Measurements from ENCODE around the gene NAP1L4.

NAP1L4 gene

GRCh38 chr11:2990617-2991451, 1.3 kb downstream of the NAP1L4 start:
- peak overlapping the region; percentile 95 for H3K9ac ChIP-seq (ENCODE audit: low read length)
- H3K4me3 ChIP-seq (ENCODE audit: low read depth, low read length): peak overlapping the region; percentile 98
- peaks cover 11% of the 10 kb centered on the region for H3K36me3 ChIP-seq (ENCODE audit: control insufficient read depth, insufficient read depth, low read length)
- peaks cover 35% of the 10 kb centered on the region for H3K4me1 ChIP-seq (ENCODE audit: control insufficient read depth, insufficient read depth, low read length)
- H3K27me3 ChIP-seq (ENCODE audit: control insufficient read depth, insufficient read depth, low read length): no peaks in the 10 kb centered on the region
- H3K27ac ChIP-seq (ENCODE audit: low read depth, low read length): peak overlapping the region; percentile 91; the same call in 1 of the 2 replicates
- no peaks in the 10 kb centered on the region for H3K9me3 ChIP-seq (ENCODE audit: control insufficient read depth, insufficient read depth, low read depth, low read length)

GRCh38 chr11:2989551-2989950, 2.6 kb downstream of the NAP1L4 start:
- peak overlapping the region; percentile 98 for H3K4me3 ChIP-seq (ENCODE audit: low read depth, low read length)
- no peak overlapping the region for H3K27ac ChIP-seq (ENCODE audit: low read depth, low read length)
- H3K36me3 ChIP-seq (ENCODE audit: control insufficient read depth, insufficient read depth, low read length): peaks cover 15% of the 10 kb centered on the region
- H3K9ac ChIP-seq (ENCODE audit: low read length): no peak overlapping the region
- no peaks in the 10 kb centered on the region for H3K27me3 ChIP-seq (ENCODE audit: control insufficient read depth, insufficient read depth, low read length)
- peaks cover 35% of the 10 kb centered on the region for H3K4me1 ChIP-seq (ENCODE audit: control insufficient read depth, insufficient read depth, low read length)
- no peaks in the 10 kb centered on the region for H3K9me3 ChIP-seq (ENCODE audit: control insufficient read depth, insufficient read depth, low read depth, low read length)

GRCh38 chr11:2989006-2989405, 3.1 kb downstream of the NAP1L4 start:
- H3K27ac ChIP-seq (ENCODE audit: low read depth, low read length): no peak overlapping the region
- no peaks in the 10 kb centered on the region for H3K27me3 ChIP-seq (ENCODE audit: control insufficient read depth, insufficient read depth, low read length)
- peak overlapping the region; percentile 56 for H3K9ac ChIP-seq (ENCODE audit: low read length)
- H3K4me3 ChIP-seq (ENCODE audit: low read depth, low read length): peak overlapping the region; percentile 98
- H3K4me1 ChIP-seq (ENCODE audit: control insufficient read depth, insufficient read depth, low read length): peaks cover 35% of the 10 kb centered on the region
- peaks cover 16% of the 10 kb centered on the region for H3K36me3 ChIP-seq (ENCODE audit: control insufficient read depth, insufficient read depth, low read length)
- H3K9me3 ChIP-seq (ENCODE audit: control insufficient read depth, insufficient read depth, low read depth, low read length): no peaks in the 10 kb centered on the region

GRCh38 chr11:2987881-2988861, 4.0 kb downstream of the NAP1L4 start:
- Histone ChIP-seq H3K4me1 (ENCODE audit: control insufficient read depth, insufficient read depth, low read length) (peaks cover 33% of the 10 kb centered on the region), H3K27ac (ENCODE audit: low read depth, low read length) (no peak overlapping the region), H3K4me3 (ENCODE audit: low read depth, low read length) (peak overlapping the region; percentile 98), H3K9ac (ENCODE audit: low read length) (no peak overlapping the region), H3K36me3 (ENCODE audit: control insufficient read depth, insufficient read depth, low read length) (peaks cover 16% of the 10 kb centered on the region), H3K9me3 (ENCODE audit: control insufficient read depth, insufficient read depth, low read depth, low read length) (no peaks in the 10 kb centered on the region), H3K27me3 (ENCODE audit: control insufficient read depth, insufficient read depth, low read length) (no peaks in the 10 kb centered on the region)

- H3K4me3 ChIP-seq (ENCODE audit: low read depth, low read length): no peak overlapping the region
- peaks cover 33% of the 10 kb centered on the region for H3K36me3 ChIP-seq (ENCODE audit: control insufficient read depth, insufficient read depth, low read length)
- no peaks in the 10 kb centered on the region for H3K27me3 ChIP-seq (ENCODE audit: control insufficient read depth, insufficient read depth, low read length)
- H3K27ac ChIP-seq (ENCODE audit: low read depth, low read length): no peak overlapping the region
- peaks cover 21% of the 10 kb centered on the region for H3K4me1 ChIP-seq (ENCODE audit: control insufficient read depth, insufficient read depth, low read length)
- no peak overlapping the region for H3K9ac ChIP-seq (ENCODE audit: low read length)
- no peaks in the 10 kb centered on the region for H3K9me3 ChIP-seq (ENCODE audit: control insufficient read depth, insufficient read depth, low read depth, low read length)
Measured at GRCh38 chr11:2983908-2984307, 8.2 kb downstream of the NAP1L4 start.

GRCh38 chr11:2982214-2982613, 9.9 kb downstream of the NAP1L4 start:
- Histone ChIP-seq H3K36me3 (ENCODE audit: control insufficient read depth, insufficient read depth, low read length) (peaks cover 42% of the 10 kb centered on the region), H3K9me3 (ENCODE audit: control insufficient read depth, insufficient read depth, low read depth, low read length) (no peaks in the 10 kb centered on the region), H3K9ac (ENCODE audit: low read length) (no peak overlapping the region), H3K27ac (ENCODE audit: low read depth, low read length) (no peak overlapping the region), H3K4me1 (ENCODE audit: control insufficient read depth, insufficient read depth, low read length) (peaks cover 8% of the 10 kb centered on the region), H3K27me3 (ENCODE audit: control insufficient read depth, insufficient read depth, low read length) (no peaks in the 10 kb centered on the region), H3K4me3 (ENCODE audit: low read depth, low read length) (no peak overlapping the region)

- H3K36me3 ChIP-seq (ENCODE audit: control insufficient read depth, insufficient read depth, low read length): peaks cover 49% of the 10 kb centered on the region
- no peak overlapping the region for H3K9ac ChIP-seq (ENCODE audit: low read length)
- no peaks in the 10 kb centered on the region for H3K27me3 ChIP-seq (ENCODE audit: control insufficient read depth, insufficient read depth, low read length)
- H3K4me3 ChIP-seq (ENCODE audit: low read depth, low read length): no peak overlapping the region
- no peaks in the 10 kb centered on the region for H3K9me3 ChIP-seq (ENCODE audit: control insufficient read depth, insufficient read depth, low read depth, low read length)
- H3K4me1 ChIP-seq (ENCODE audit: control insufficient read depth, insufficient read depth, low read length): peaks cover 8% of the 10 kb centered on the region
- H3K27ac ChIP-seq (ENCODE audit: low read depth, low read length): no peak overlapping the region
Measured at GRCh38 chr11:2981130-2981529, 11.0 kb downstream of the NAP1L4 start.

GRCh38 chr11:2980168-2980840, 11.8 kb downstream of the NAP1L4 start:
- no peaks in the 10 kb centered on the region for H3K27me3 ChIP-seq (ENCODE audit: control insufficient read depth, insufficient read depth, low read length)
- H3K4me1 ChIP-seq (ENCODE audit: control insufficient read depth, insufficient read depth, low read length): peaks cover 8% of the 10 kb centered on the region
- no peak overlapping the region for H3K9ac ChIP-seq (ENCODE audit: low read length)
- H3K4me3 ChIP-seq (ENCODE audit: low read depth, low read length): no peak overlapping the region
- H3K27ac ChIP-seq (ENCODE audit: low read depth, low read length): no peak overlapping the region
- no peaks in the 10 kb centered on the region for H3K9me3 ChIP-seq (ENCODE audit: control insufficient read depth, insufficient read depth, low read depth, low read length)
- H3K36me3 ChIP-seq (ENCODE audit: control insufficient read depth, insufficient read depth, low read length): peaks cover 57% of the 10 kb centered on the region

GRCh38 chr11:2977113-2977512, 15.0 kb downstream of the NAP1L4 start:
- H3K9me3 ChIP-seq (ENCODE audit: control insufficient read depth, insufficient read depth, low read depth, low read length): no peaks in the 10 kb centered on the region
- H3K27me3 ChIP-seq (ENCODE audit: control insufficient read depth, insufficient read depth, low read length): no peaks in the 10 kb centered on the region
- H3K4me1 ChIP-seq (ENCODE audit: control insufficient read depth, insufficient read depth, low read length): peaks cover 4% of the 10 kb centered on the region
- no peak overlapping the region for H3K27ac ChIP-seq (ENCODE audit: low read depth, low read length)
- H3K9ac ChIP-seq (ENCODE audit: low read length): no peak overlapping the region
- peaks cover 84% of the 10 kb centered on the region for H3K36me3 ChIP-seq (ENCODE audit: control insufficient read depth, insufficient read depth, low read length)
- H3K4me3 ChIP-seq (ENCODE audit: low read depth, low read length): no peak overlapping the region

GRCh38 chr11:2976294-2977063, 15.7 kb downstream of the NAP1L4 start:
- no peak overlapping the region for H3K4me3 ChIP-seq (ENCODE audit: low read depth, low read length)
- H3K27me3 ChIP-seq (ENCODE audit: control insufficient read depth, insufficient read depth, low read length): no peaks in the 10 kb centered on the region
- peaks cover 88% of the 10 kb centered on the region for H3K36me3 ChIP-seq (ENCODE audit: control insufficient read depth, insufficient read depth, low read length)
- no peak overlapping the region for H3K9ac ChIP-seq (ENCODE audit: low read length)
- no peak overlapping the region for H3K27ac ChIP-seq (ENCODE audit: low read depth, low read length)
- H3K9me3 ChIP-seq (ENCODE audit: control insufficient read depth, insufficient read depth, low read depth, low read length): no peaks in the 10 kb centered on the region
- no peaks in the 10 kb centered on the region for H3K4me1 ChIP-seq (ENCODE audit: control insufficient read depth, insufficient read depth, low read length)

All from HUES6 (cell line).